Cardiac fibroblast (primary cell): ENCODE data around the gene ARFIP1.

Experiments
- DNase-seq, 2 donors: peaks; one replicate each; pipeline versions ENCODE4 v3.0.0 to v3.0.0-alpha.2; 2010; ENCODE audit warnings: low read depth in 2 of 2
- H3K4me3 ChIP-seq, 2 donors: replicated peaks in 1 of 2; 1 replicate in 1 of 2; 2 replicates in 1 of 2; pipeline ENCODE4 v1.5.1; 2011; ENCODE audit warnings: low read depth in 2 of 2, low read length in 2 of 2, mild to moderate bottlenecking in 2 of 2, moderate library complexity in 1 of 2
- CTCF ChIP-seq: IDR thresholded peaks from one replicate; pipeline ENCODE4 v1.5.1; 2011; ENCODE audit warnings: low read depth, mild to moderate bottlenecking, low read length, inconsistent platforms

The ARFIP1 gene

GRCh38 chr4:152937336-152938236, 157.8 kb downstream of the ARFIP1 start:
- DNase-seq: peak; percentile 30 to 47
- peak overlapping the region; percentile 50 to 53 for H3K4me3 ChIP-seq
- no peak for TF ChIP-seq CTCF

- TF ChIP-seq CTCF: no peak
- H3K4me3 ChIP-seq: peak overlapping the region; percentile 36 to 53
- DNase-seq: no peak
Observed at GRCh38 chr4:152938237-152938947, 158.6 kb downstream of the ARFIP1 start.

- TF ChIP-seq CTCF: no peak
- DNase-seq: no peak
- H3K4me3 ChIP-seq: no peak overlapping the region
Observed at GRCh38 chr4:152939621-152940020, 159.9 kb downstream of the ARFIP1 start.

GRCh38 chr4:152940461-152940860, 160.7 kb downstream of the ARFIP1 start:
- no peak for TF ChIP-seq CTCF
- no peak overlapping the region for H3K4me3 ChIP-seq
- no peak for DNase-seq

- DNase-seq: no peak
- H3K4me3 ChIP-seq: no peak overlapping the region
- no peak for TF ChIP-seq CTCF
Observed at GRCh38 chr4:152941411-152941810, 161.7 kb downstream of the ARFIP1 start.

GRCh38 chr4:152942346-152942745, 162.6 kb downstream of the ARFIP1 start:
- H3K4me3 ChIP-seq: no peak overlapping the region
- TF ChIP-seq CTCF: no peak
- DNase-seq: no peak
